ENCODE measurements around the gene UNKL.

Gene UNKL

DNA sequence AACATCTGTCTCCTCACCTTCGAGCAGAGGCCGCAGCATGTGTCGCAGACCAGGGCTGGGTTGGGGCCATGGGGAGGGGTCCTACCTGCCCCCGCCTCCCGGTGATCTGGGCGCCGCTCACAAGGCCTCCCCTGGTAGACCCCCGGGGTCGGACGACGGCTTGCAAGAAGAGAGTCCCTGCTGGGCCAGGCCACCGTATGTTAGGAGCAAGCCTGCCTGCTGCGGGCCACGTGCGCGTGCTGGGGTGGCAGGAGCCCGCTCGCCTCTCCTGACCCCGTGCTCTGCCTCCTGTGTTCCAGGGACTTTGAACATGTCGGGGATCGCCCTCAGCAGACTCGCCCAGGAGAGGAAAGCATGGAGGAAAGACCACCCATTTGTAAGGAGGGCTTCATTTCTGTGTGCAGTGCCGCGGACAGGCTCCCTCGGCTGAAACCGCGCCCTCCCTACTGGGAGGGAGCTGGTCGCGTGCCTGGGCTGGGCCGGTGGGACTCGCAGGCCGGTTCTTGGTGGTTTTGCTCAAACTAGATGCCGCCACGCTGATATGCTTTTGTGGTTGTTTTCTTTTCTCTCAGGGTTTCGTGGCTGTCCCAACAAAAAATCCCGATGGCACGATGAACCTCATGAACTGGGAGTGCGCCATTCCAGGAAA lies 100.7 kb downstream of the UNKL start:
- Histone ChIP-seq H3K27me3 (replicated peaks; ENCODE audit: control insufficient read depth, insufficient read depth, low read length) (no peaks in the 10 kb centered on the region), H3K36me3 (ENCODE audit: control insufficient read depth, insufficient read depth, low read length) (peaks cover 41% of the 10 kb centered on the region), H3K4me3 (replicated peaks; ENCODE audit: low read depth, low read length) (no peak overlapping the region)
- TF ChIP-seq, protein P1, sequence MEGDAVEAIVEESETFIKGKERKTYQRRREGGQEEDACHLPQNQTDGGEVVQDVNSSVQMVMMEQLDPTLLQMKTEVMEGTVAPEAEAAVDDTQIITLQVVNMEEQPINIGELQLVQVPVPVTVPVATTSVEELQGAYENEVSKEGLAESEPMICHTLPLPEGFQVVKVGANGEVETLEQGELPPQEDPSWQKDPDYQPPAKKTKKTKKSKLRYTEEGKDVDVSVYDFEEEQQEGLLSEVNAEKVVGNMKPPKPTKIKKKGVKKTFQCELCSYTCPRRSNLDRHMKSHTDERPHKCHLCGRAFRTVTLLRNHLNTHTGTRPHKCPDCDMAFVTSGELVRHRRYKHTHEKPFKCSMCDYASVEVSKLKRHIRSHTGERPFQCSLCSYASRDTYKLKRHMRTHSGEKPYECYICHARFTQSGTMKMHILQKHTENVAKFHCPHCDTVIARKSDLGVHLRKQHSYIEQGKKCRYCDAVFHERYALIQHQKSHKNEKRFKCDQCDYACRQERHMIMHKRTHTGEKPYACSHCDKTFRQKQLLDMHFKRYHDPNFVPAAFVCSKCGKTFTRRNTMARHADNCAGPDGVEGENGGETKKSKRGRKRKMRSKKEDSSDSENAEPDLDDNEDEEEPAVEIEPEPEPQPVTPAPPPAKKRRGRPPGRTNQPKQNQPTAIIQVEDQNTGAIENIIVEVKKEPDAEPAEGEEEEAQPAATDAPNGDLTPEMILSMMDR (IDR thresholded peaks at IDR 0.05; ENCODE audit: insufficient read depth, low read length, poor library complexity, severe bottlenecking), result no peak
- peak; percentile 15 for DNase-seq (ENCODE audit: extremely low read depth, insufficient read length)

Measured in GM06990 (cell line).